SHP77 (cell line): Measurements from ENCODE around the gene IRF2BPL.

Experiments
- DNase-seq, 2 experiments: peaks; one replicate each; lab custom pipeline; 2025; lab: John Stamatoyannopoulos, UW

Gene IRF2BPL

GRCh38 chr14:77028384-77029231 lies at the start of gene IRF2BPL:
Gene IRF2BPL, minus strand, starts transcription at chr14:77028708. Its CDS starts 916 bp downstream, at chr14:77027792.
- DNase-seq = peak; percentile 94 to 97

- no peak for DNase-seq
Measured at GRCh38 chr14:77077040-77077439, 48.5 kb upstream of the IRF2BPL start.

GRCh38 chr14:77076113-77076631 lies 47.7 kb upstream of the IRF2BPL start:
- DNase-seq = no peak

GRCh38 chr14:77074969-77075368 lies 46.5 kb upstream of the IRF2BPL start:
- DNase-seq = no peak

GRCh38 chr14:77071938-77072388 lies 43.5 kb upstream of the IRF2BPL start:
- DNase-seq = no peak

GRCh38 chr14:77069551-77069950 lies 41.0 kb upstream of the IRF2BPL start:
- no peak for DNase-seq

- no peak for DNase-seq
Measured at GRCh38 chr14:77068517-77069200, 40.2 kb upstream of the IRF2BPL start.

- peak; percentile 38 to 67 for DNase-seq
Measured at GRCh38 chr14:77067632-77068516, 39.4 kb upstream of the IRF2BPL start.

- peak in 1 of 2 experiments; percentile 9 for DNase-seq
Measured at GRCh38 chr14:77066578-77067172, 38.2 kb upstream of the IRF2BPL start.

- no peak for DNase-seq
Measured at GRCh38 chr14:77065851-77066577, 37.5 kb upstream of the IRF2BPL start.

GRCh38 chr14:77064521-77065178 lies 36.1 kb upstream of the IRF2BPL start:
- DNase-seq = no peak

GRCh38 chr14:77063571-77064171 lies 35.2 kb upstream of the IRF2BPL start:
- DNase-seq = no peak

GRCh38 chr14:77062261-77062660 lies 33.8 kb upstream of the IRF2BPL start:
- no peak for DNase-seq

GRCh38 chr14:77061630-77062257 lies 33.2 kb upstream of the IRF2BPL start:
- no peak for DNase-seq

- DNase-seq = peak; percentile 74 to 82
Measured at GRCh38 chr14:77059276-77059915, 30.9 kb upstream of the IRF2BPL start.

GRCh38 chr14:77058785-77059184 lies 30.3 kb upstream of the IRF2BPL start:
- DNase-seq = no peak

- DNase-seq = no peak
Measured at GRCh38 chr14:77058117-77058516, 29.6 kb upstream of the IRF2BPL start.

GRCh38 chr14:77055981-77056380 lies 27.5 kb upstream of the IRF2BPL start:
- no peak for DNase-seq

GRCh38 chr14:77055306-77055705 lies 26.8 kb upstream of the IRF2BPL start:
- DNase-seq = no peak
